Breast epithelium (tissue), 3 donors: ENCODE measurements around the gene BCL2L1.

Source experiments
- POLR2A ChIP-seq: fragments of 450-650 bp; IDR thresholded peaks from one replicate; pipeline ENCODE4 v1.6.1; 2016; ENCODE audit warnings: antibody characterized with exemption, mild to moderate bottlenecking, moderate library complexity
- POLR2AphosphoS5 ChIP-seq, 3 donors: sonication (generic); formaldehyde crosslinking; IDR thresholded peaks; one replicate each; pipeline ENCODE4 v1.6.1; 2017; ENCODE audit warnings: antibody characterized with exemption in 3 of 3
- TF ChIP-seq, protein P1 (sequence below), 3 donors: fragments of 450-650 bp; IDR thresholded peaks; one replicate each; pipeline ENCODE4 v1.5.1; 2016 to 2017; ENCODE audit warnings: antibody characterized with exemption in 3 of 3, mild to moderate bottlenecking in 3 of 3, moderate library complexity in 3 of 3

- no peak for TF ChIP-seq POLR2A
- TF ChIP-seq, protein P1, sequence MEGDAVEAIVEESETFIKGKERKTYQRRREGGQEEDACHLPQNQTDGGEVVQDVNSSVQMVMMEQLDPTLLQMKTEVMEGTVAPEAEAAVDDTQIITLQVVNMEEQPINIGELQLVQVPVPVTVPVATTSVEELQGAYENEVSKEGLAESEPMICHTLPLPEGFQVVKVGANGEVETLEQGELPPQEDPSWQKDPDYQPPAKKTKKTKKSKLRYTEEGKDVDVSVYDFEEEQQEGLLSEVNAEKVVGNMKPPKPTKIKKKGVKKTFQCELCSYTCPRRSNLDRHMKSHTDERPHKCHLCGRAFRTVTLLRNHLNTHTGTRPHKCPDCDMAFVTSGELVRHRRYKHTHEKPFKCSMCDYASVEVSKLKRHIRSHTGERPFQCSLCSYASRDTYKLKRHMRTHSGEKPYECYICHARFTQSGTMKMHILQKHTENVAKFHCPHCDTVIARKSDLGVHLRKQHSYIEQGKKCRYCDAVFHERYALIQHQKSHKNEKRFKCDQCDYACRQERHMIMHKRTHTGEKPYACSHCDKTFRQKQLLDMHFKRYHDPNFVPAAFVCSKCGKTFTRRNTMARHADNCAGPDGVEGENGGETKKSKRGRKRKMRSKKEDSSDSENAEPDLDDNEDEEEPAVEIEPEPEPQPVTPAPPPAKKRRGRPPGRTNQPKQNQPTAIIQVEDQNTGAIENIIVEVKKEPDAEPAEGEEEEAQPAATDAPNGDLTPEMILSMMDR (IDR thresholded peaks at IDR 0.05) = no peak
- TF ChIP-seq POLR2AphosphoS5 (IDR thresholded peaks at IDR 0.05) = no peak
Observed at GRCh38 chr20:31654534-31654933, 68.1 kb downstream of the BCL2L1 start.
